HepG2 (cell line): ENCODE data around the gene CAPZA1. TPM values are rescaled to one million over a fixed set of nuclear protein-coding genes. Genes with fewer than 3 reads are reported as not detected.

ENCODE experiments used
- ATAC-seq: fragments of 200-7000 bp; cut with Tn5 transposase; 3 replicates; pipeline ENCODE4 v1.9.1; 2020; ENCODE audit warnings: mild to moderate bottlenecking, moderate library complexity
- BruUV-seq: library from RNA; stranded (reverse); fragments of 400-500 nt; replicated peaks from 2 replicates; lab custom pipeline; 2021; lab: Mats Ljungman, UMichigan
- CTCF ChIA-PET: fragments of 300-600 bp; formaldehyde crosslinking; extraction: SDS; loops from one replicate; lab custom pipeline; 2021; ENCODE audit warnings: low total read pairs, inconsistent platforms, low intra/inter-chr PET ratio; lab: Yijun Ruan, JAX
- POLR2A ChIA-PET: fragments of 350-600 bp; sonication (Branson Sonifier 250); formaldehyde crosslinking; loops from one replicate; lab custom pipeline; 2020; ENCODE audit warnings: antibody characterized with exemption, inconsistent platforms; lab: Yijun Ruan, JAX
- DNase-seq: peaks from one replicate; pipeline ENCODE4 v3.0.0-alpha.2; 2015; ENCODE audit warnings: low spot score
- FAIRE-seq: peaks from 3 replicates; lab custom pipeline; 2011; peaks lifted over from hg19 to GRCh38; lab: Jason Lieb, UNC
- H2AFZ ChIP-seq: one replicate; pipeline ENCODE4 v1.6.1; 2011; ENCODE audit warnings: low read length, inconsistent platforms
- H3K27ac ChIP-seq: fragments of 300-600 bp; 3 replicates; pipeline ENCODE4 v1.8.0; 2011; ENCODE audit warnings: mixed run types, mild to moderate bottlenecking, mixed read lengths, low read length, inconsistent platforms; ENCODE audit not compliant: insufficient read depth; ENCODE audit errors: extremely low read length
- H3K27me3 ChIP-seq, 2 experiments: fragments of 200-600 bp in 1 of 2; 2 replicates in 1 of 2; 3 replicates in 1 of 2; pipeline versions ENCODE4 v1.6.0 to v1.8.0; 2011; ENCODE audit warnings: low read length in 2 of 2, mild to moderate bottlenecking in 2 of 2, moderate library complexity in 2 of 2, inconsistent platforms in 1 of 2; ENCODE audit not compliant: insufficient read depth in 2 of 2, control insufficient read depth in 1 of 2
- H3K36me3 ChIP-seq, 2 experiments: fragments of 200-600 bp in 1 of 2; replicated peaks in 1 of 2; 2 replicates in 1 of 2; 3 replicates in 1 of 2; pipeline versions ENCODE4 v1.5.1 to v1.8.0; 2011; ENCODE audit warnings: low read length in 2 of 2, inconsistent platforms in 1 of 2; ENCODE audit not compliant: insufficient read depth in 2 of 2, control insufficient read depth in 1 of 2
- H3K4me1 ChIP-seq: 2 replicates; pipeline ENCODE4 v1.5.1; 2012; ENCODE audit warnings: low read length, inconsistent platforms; ENCODE audit not compliant: insufficient read depth
- H3K4me2 ChIP-seq: 2 replicates; pipeline ENCODE4 v1.6.0; 2011; ENCODE audit warnings: low read depth, low read length, inconsistent platforms
- H3K4me3 ChIP-seq, 3 experiments: fragments of 200-600 bp in 1 of 3; sonication (generic), shearing (Covaris generic) in 1 of 3; replicated peaks in 1 of 3; 2 replicates each; pipeline ENCODE4 v1.5.1; 2011 to 2016; ENCODE audit warnings: low read length in 3 of 3, inconsistent platforms in 2 of 3, low read depth in 2 of 3, mild to moderate bottlenecking in 2 of 3, control low read depth in 1 of 3, mixed read lengths in 1 of 3; ENCODE audit not compliant: insufficient read depth in 1 of 3
- H3K79me2 ChIP-seq: one replicate; pipeline ENCODE4 v1.6.1; 2011; ENCODE audit warnings: low read length, inconsistent platforms; ENCODE audit not compliant: insufficient read depth
- H3K9ac ChIP-seq: 2 replicates; pipeline ENCODE4 v1.6.0; 2011; ENCODE audit warnings: mild to moderate bottlenecking, low read depth, low read length, inconsistent platforms; ENCODE audit not compliant: insufficient read depth
- H3K9me3 ChIP-seq: 2 replicates; pipeline ENCODE4 v1.5.1; 2012; ENCODE audit warnings: mild to moderate bottlenecking, low read length
- H4K20me1 ChIP-seq: 2 replicates; pipeline ENCODE4 v1.6.0; 2011; ENCODE audit warnings: inconsistent platforms, mild to moderate bottlenecking, low read length, moderate library complexity; ENCODE audit not compliant: insufficient read depth
- NFIC ChIP-seq: IDR thresholded peaks from 2 replicates; pipeline ENCODE4 v1.6.1; 2012; ENCODE audit warnings: mild to moderate bottlenecking, low read length, inconsistent platforms
- PRDM10 ChIP-seq: sonication (generic); formaldehyde crosslinking; IDR thresholded peaks from 2 replicates; pipeline ENCODE4 v1.4.0; 2020; ENCODE audit warnings: low read depth, missing genetic modification reagents
- RFX1 ChIP-seq: fragments of 450-650 bp; IDR thresholded peaks from 2 replicates; pipeline ENCODE4 v1.6.1; 2017
- SP140L ChIP-seq: sonication (generic); formaldehyde crosslinking; IDR thresholded peaks from 2 replicates; pipeline ENCODE4 v1.4.0; 2020; ENCODE audit warnings: missing genetic modification reagents, borderline replicate concordance
- ZNF12 ChIP-seq: sonication (generic); formaldehyde crosslinking; IDR thresholded peaks from 2 replicates; pipeline ENCODE4 v1.5.0; 2020; ENCODE audit warnings: missing genetic modification reagents
- ZNF879 ChIP-seq: sonication (generic); formaldehyde crosslinking; IDR thresholded peaks from 2 replicates; pipeline ENCODE4 v1.8.1; 2023; ENCODE audit warnings: missing genetic modification reagents
- WGBS: methylation state at CpG from one replicate; pipeline ENCODE4 v1.1.6; 2017; ENCODE audit warnings: low lambda C conversion rate; 5-methylcytosine and 5-hydroxymethylcytosine counted together
- in situ Hi-C: cut with HindIII; loops from 2 replicates; pipeline ENCODE4 v1.10.0; 2017; ENCODE audit warnings: low pct_unique_long_range_greater_than_20kb; ENCODE audit not compliant: extremely low pct_ligation_motif_present
- intact Hi-C: fragments of 100-400 bp; cut with micrococcal nuclease; formaldehyde crosslinking; loops from one replicate; pipeline ENCODE4 v1.10.0; 2022; ENCODE audit not compliant: unreplicated experiment
- polyA plus RNA-seq, 8 experiments: library from polyadenylated mRNA; depleted of rRNA in 3 of 8; stranded (reverse) in 7 of 8; unstranded in 1 of 8; fragments of >200 nt; fragmentation: Illumina TruSeq in 4 of 8; extraction: Trizol in 4 of 8; gene quantifications; 2 replicates each; pipeline versions ENCODE4 v1.2.1 to v1.2.3, GENCODE V29; 2011 to 2016; ENCODE audit warnings: low read depth in 4 of 8, missing spikeins in 1 of 8, mixed read lengths in 1 of 8; ENCODE audit not compliant: insufficient read depth in 1 of 8
- total RNA-seq, 5 experiments: library from RNA; depleted of rRNA; stranded (reverse); fragments of >200 nt; fragmentation: Illumina TruSeq; extraction: Trizol; gene quantifications; 2 replicates each; pipeline ENCODE4 v1.2.3, GENCODE V29; 2016; ENCODE audit warnings: low read depth in 1 of 5
- TF ChIP-seq, protein P1 (sequence below): sonication (generic); formaldehyde crosslinking; IDR thresholded peaks from 2 replicates; pipeline ENCODE4 v1.5.1; 2020; ENCODE audit warnings: missing genetic modification reagents, mild to moderate bottlenecking, borderline replicate concordance
- TF ChIP-seq, protein P2 (sequence below): sonication (generic); formaldehyde crosslinking; conservative IDR thresholded peaks from 2 replicates; pipeline ENCODE4 v1.4.0; 2020; ENCODE audit warnings: missing genetic modification reagents

The CAPZA1 gene
- total and polyA plus RNA-seq, 2 of the 13 experiments (the other 11 are each of a cell fraction or from before 2014, with no cell fraction given): 67.0 to 117 TPM

GRCh38 chr1:112676543-112676942, 56.9 kb downstream of the CAPZA1 start:
- no peak overlapping the region for H3K9ac ChIP-seq
- POLR2A ChIA-PET: interaction anchor here (5.5 kb wide), 1 partner anchor 24 kb away, joined by 251 read pairs; no protein-coding TSS in a partner anchor
- peaks cover 0 to 2% of the 10 kb centered on the region in 2 experiments; a peak in 2 of 5 replicates for H3K36me3 ChIP-seq
- in situ Hi-C loops: no loop called here
- no peaks in the 10 kb centered on the region; a peak in 1 of 5 replicates for H3K27me3 ChIP-seq
- no peak for TF ChIP-seq PRDM10 (CRISPR knock-in tag)
- TF ChIP-seq ZNF12 (CRISPR knock-in tag): no peak
- TF ChIP-seq, protein P1, sequence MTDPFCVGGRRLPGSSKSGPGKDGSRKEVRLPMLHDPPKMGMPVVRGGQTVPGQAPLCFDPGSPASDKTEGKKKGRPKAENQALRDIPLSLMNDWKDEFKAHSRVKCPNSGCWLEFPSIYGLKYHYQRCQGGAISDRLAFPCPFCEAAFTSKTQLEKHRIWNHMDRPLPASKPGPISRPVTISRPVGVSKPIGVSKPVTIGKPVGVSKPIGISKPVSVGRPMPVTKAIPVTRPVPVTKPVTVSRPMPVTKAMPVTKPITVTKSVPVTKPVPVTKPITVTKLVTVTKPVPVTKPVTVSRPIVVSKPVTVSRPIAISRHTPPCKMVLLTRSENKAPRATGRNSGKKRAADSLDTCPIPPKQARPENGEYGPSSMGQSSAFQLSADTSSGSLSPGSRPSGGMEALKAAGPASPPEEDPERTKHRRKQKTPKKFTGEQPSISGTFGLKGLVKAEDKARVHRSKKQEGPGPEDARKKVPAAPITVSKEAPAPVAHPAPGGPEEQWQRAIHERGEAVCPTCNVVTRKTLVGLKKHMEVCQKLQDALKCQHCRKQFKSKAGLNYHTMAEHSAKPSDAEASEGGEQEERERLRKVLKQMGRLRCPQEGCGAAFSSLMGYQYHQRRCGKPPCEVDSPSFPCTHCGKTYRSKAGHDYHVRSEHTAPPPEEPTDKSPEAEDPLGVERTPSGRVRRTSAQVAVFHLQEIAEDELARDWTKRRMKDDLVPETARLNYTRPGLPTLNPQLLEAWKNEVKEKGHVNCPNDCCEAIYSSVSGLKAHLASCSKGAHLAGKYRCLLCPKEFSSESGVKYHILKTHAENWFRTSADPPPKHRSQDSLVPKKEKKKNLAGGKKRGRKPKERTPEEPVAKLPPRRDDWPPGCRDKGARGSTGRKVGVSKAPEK (CRISPR knock-in tag): no peak
- TF ChIP-seq RFX1: no peak
- no peak for TF ChIP-seq SP140L (CRISPR knock-in tag)
- TF ChIP-seq, protein P2, sequence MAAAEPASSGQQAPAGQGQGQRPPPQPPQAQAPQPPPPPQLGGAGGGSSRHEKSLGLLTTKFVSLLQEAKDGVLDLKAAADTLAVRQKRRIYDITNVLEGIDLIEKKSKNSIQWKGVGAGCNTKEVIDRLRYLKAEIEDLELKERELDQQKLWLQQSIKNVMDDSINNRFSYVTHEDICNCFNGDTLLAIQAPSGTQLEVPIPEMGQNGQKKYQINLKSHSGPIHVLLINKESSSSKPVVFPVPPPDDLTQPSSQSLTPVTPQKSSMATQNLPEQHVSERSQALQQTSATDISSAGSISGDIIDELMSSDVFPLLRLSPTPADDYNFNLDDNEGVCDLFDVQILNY (CRISPR knock-in tag): no peak
- TF ChIP-seq ZNF879 (CRISPR knock-in tag): no peak
- no peak for TF ChIP-seq NFIC
- TF ChIP-seq, all 625 proteins: peak for 0
- Histone ChIP-seq H3K4me2 (peak overlapping the region; percentile 91), H3K4me1 (peaks cover 49% of the 10 kb centered on the region), H4K20me1 (no peaks in the 10 kb centered on the region), H3K79me2 (peaks cover 53% of the 10 kb centered on the region), H3K4me3 (peak overlapping the region in 1 of 3 experiments; percentile 82; a peak in 1 of 6 replicates), H2AFZ (no peak overlapping the region), H3K27ac (no peak overlapping the region), H3K9me3 (no peaks in the 10 kb centered on the region)
- intact Hi-C loops: no loop called here
- ATAC-seq (no peak), DNase-seq (no peak), FAIRE-seq (no peak)
- WGBS: over 99% methylated on average over 3 of the region's 3 CpGs
- BruUV-seq: no TSS peak
- CTCF ChIA-PET: interaction anchor here (3.7 kb wide), 1 partner anchor 31 kb away, joined by 17 read pairs; the partner anchor contains the start of gene RHOC
